Tibial artery (tissue), 4 donors: ENCODE measurements around the gene FRMD4A.

ENCODE experiments used
- DNase-seq, 2 donors: peaks; one replicate each; pipeline ENCODE4 v3.0.0-alpha.2; 2019
- H3K27ac ChIP-seq, 2 donors: fragments of 200-600 bp; sonication (generic) in 1 of 2; 1 replicate in 1 of 2; 2 replicates in 1 of 2; pipeline ENCODE4 v1.5.1; 2018 to 2019; ENCODE audit warnings: mild to moderate bottlenecking in 1 of 2
- H3K27me3 ChIP-seq, 2 donors: fragments of 200-600 bp; sonication (generic) in 1 of 2; one replicate each; pipeline versions ENCODE4 v1.5.1 to v1.6.0; 2016 to 2019
- H3K36me3 ChIP-seq, 3 donors: fragments of 200-600 bp; sonication (generic) in 2 of 3; one replicate each; pipeline ENCODE4 v1.5.1; 2016 to 2019; ENCODE audit warnings: mild to moderate bottlenecking in 2 of 3
- H3K4me1 ChIP-seq, 4 donors: fragments of 200-600 bp; sonication (generic) in 2 of 4; 1 replicate in 3 of 4; 2 replicates in 1 of 4; pipeline ENCODE4 v1.5.1; 2016 to 2019
- H3K4me3 ChIP-seq, 2 donors: fragments of 200-600 bp; sonication (generic) in 1 of 2; 1 replicate in 1 of 2; 2 replicates in 1 of 2; pipeline ENCODE4 v1.5.1; 2018 to 2019; ENCODE audit warnings: mild to moderate bottlenecking in 2 of 2
- H3K9me3 ChIP-seq, 3 donors: fragments of 200-600 bp; sonication (generic) in 1 of 3; one replicate each; pipeline ENCODE4 v1.5.1; 2016 to 2019
- CTCF ChIP-seq, 2 experiments: fragments of 200-600 bp in 1 of 2; fragments of 450-650 bp in 1 of 2; IDR thresholded peaks; one replicate each; pipeline ENCODE4 v1.5.1; 2017 to 2019; ENCODE audit warnings: antibody characterized with exemption in 2 of 2, mild to moderate bottlenecking in 1 of 2, moderate library complexity in 1 of 2
- intact Hi-C: fragments of 100-400 bp; cut with DNase I; formaldehyde crosslinking; loops from one replicate; pipeline ENCODE4 v1.15.0; 2023; ENCODE audit warnings: low total_unique reads

The FRMD4A gene

GRCh38 chr10:14355750-14356149 is 25.0 kb upstream of the FRMD4A start:
- intact Hi-C loops, result no loop called here
- TF ChIP-seq CTCF (IDR thresholded peaks at IDR 0.05), result no peak
- H3K27ac ChIP-seq, result no peak overlapping the region
- H3K4me3 ChIP-seq, result no peak overlapping the region
- no peak for DNase-seq
- H3K36me3 ChIP-seq, result no peaks in the 10 kb centered on the region
- H3K4me1 ChIP-seq, result no peaks in the 10 kb centered on the region
- peaks cover 0 to 6% of the 10 kb centered on the region in 2 donors for H3K27me3 ChIP-seq
- H3K9me3 ChIP-seq, result no peaks in the 10 kb centered on the region

- DNase-seq, result no peak
- Histone ChIP-seq H3K27me3 (peaks cover 0 to 6% of the 10 kb centered on the region in 2 donors), H3K27ac (no peak overlapping the region), H3K36me3 (no peaks in the 10 kb centered on the region), H3K4me3 (no peak overlapping the region), H3K4me1 (no peaks in the 10 kb centered on the region), H3K9me3 (no peaks in the 10 kb centered on the region)
- TF ChIP-seq CTCF (IDR thresholded peaks at IDR 0.05), result no peak
- intact Hi-C loops, result no loop called here
These were observed 22.7 kb upstream of the FRMD4A start for GRCh38 chr10:14353291-14353913.

- DNase-seq, result no peak
- intact Hi-C loops, result no loop called here
- no peaks in the 10 kb centered on the region for H3K27me3 ChIP-seq
- H3K27ac ChIP-seq, result no peak overlapping the region
- H3K36me3 ChIP-seq, result no peaks in the 10 kb centered on the region
- no peaks in the 10 kb centered on the region for H3K9me3 ChIP-seq
- no peak for TF ChIP-seq CTCF (IDR thresholded peaks at IDR 0.05)
- H3K4me3 ChIP-seq, result no peak overlapping the region
- no peaks in the 10 kb centered on the region for H3K4me1 ChIP-seq
These were observed 19.3 kb upstream of the FRMD4A start for GRCh38 chr10:14350006-14350405.

GRCh38 chr10:14349081-14349480 is 18.4 kb upstream of the FRMD4A start:
- no peaks in the 10 kb centered on the region for H3K9me3 ChIP-seq
- intact Hi-C loops, result no loop called here
- H3K4me3 ChIP-seq, result no peak overlapping the region
- no peaks in the 10 kb centered on the region for H3K36me3 ChIP-seq
- TF ChIP-seq CTCF (IDR thresholded peaks at IDR 0.05), result no peak
- no peak overlapping the region for H3K27ac ChIP-seq
- no peaks in the 10 kb centered on the region for H3K27me3 ChIP-seq
- DNase-seq, result no peak
- no peaks in the 10 kb centered on the region for H3K4me1 ChIP-seq

- Histone ChIP-seq H3K4me3 (no peak overlapping the region), H3K4me1 (no peaks in the 10 kb centered on the region), H3K36me3 (no peaks in the 10 kb centered on the region), H3K27me3 (peaks cover 0 to 2% of the 10 kb centered on the region in 2 donors), H3K27ac (no peak overlapping the region), H3K9me3 (no peaks in the 10 kb centered on the region)
- DNase-seq, result no peak
- intact Hi-C loops, result no loop called here
- no peak for TF ChIP-seq CTCF (IDR thresholded peaks at IDR 0.05)
These were observed 14.5 kb upstream of the FRMD4A start for GRCh38 chr10:14345262-14345661.
